Vagina (tissue), 2 donors: ENCODE data around the gene MBP. TPM values are rescaled to one million over a fixed set of nuclear protein-coding genes. Genes with fewer than 3 reads are reported as not detected.

Source experiments
- DNase-seq, 2 donors: peaks; one replicate each; pipeline ENCODE4 v3.0.0-alpha.2; 2017; ENCODE audit errors: extremely low spot score in 2 of 2
- H3K27ac ChIP-seq: fragments of 200-600 bp; sonication (generic); one replicate; pipeline ENCODE4 v1.5.1; 2019
- H3K27me3 ChIP-seq: fragments of 200-600 bp; sonication (generic); one replicate; pipeline ENCODE4 v1.5.1; 2019
- H3K36me3 ChIP-seq, 2 donors: fragments of 200-600 bp; sonication (generic); one replicate each; pipeline ENCODE4 v1.5.1; 2017 to 2019
- H3K4me1 ChIP-seq: fragments of 200-600 bp; sonication (generic); one replicate; pipeline ENCODE4 v1.5.1; 2019
- H3K4me3 ChIP-seq, 2 donors: fragments of 200-600 bp; sonication (generic); 1 replicate in 1 of 2; 2 replicates in 1 of 2; pipeline ENCODE4 v1.5.1; 2016 to 2019
- H3K9me3 ChIP-seq: fragments of 200-600 bp; sonication (generic); one replicate; pipeline ENCODE4 v1.5.1; 2019
- POLR2A ChIP-seq, 2 donors: fragments of 450-650 bp; IDR thresholded peaks; one replicate each; pipeline ENCODE4 v1.6.1; 2017; ENCODE audit warnings: antibody characterized with exemption in 2 of 2, mild to moderate bottlenecking in 2 of 2, moderate library complexity in 2 of 2
- POLR2AphosphoS5 ChIP-seq, 2 donors: sonication (generic); formaldehyde crosslinking; IDR thresholded peaks; one replicate each; pipeline ENCODE4 v1.9.0; 2017; ENCODE audit warnings: antibody characterized with exemption in 2 of 2, mild to moderate bottlenecking in 2 of 2, low read depth in 1 of 2; ENCODE audit not compliant: insufficient read depth in 1 of 2
- intact Hi-C: fragments of 100-400 bp; cut with DNase I; formaldehyde crosslinking; loops from one replicate; pipeline ENCODE4 v1.15.1; 2023
- total RNA-seq: library from RNA; depleted of rRNA; stranded (reverse); fragments of >200 nt; gene quantifications from one replicate; pipeline ENCODE4 v1.2.3, GENCODE V29; 2016
- TF ChIP-seq, protein P1 (sequence below), 3 experiments: fragments of 450-650 bp in 2 of 3; fragments of 200-600 bp in 1 of 3; sonication (generic) in 1 of 3; IDR thresholded peaks; one replicate each; pipeline ENCODE4 v1.5.1; 2017 to 2019; ENCODE audit warnings: antibody characterized with exemption in 3 of 3, mild to moderate bottlenecking in 2 of 3, moderate library complexity in 2 of 3

Gene MBP
- total RNA-seq, 1 donor from 2014 or later: 33.6 TPM

DNA sequence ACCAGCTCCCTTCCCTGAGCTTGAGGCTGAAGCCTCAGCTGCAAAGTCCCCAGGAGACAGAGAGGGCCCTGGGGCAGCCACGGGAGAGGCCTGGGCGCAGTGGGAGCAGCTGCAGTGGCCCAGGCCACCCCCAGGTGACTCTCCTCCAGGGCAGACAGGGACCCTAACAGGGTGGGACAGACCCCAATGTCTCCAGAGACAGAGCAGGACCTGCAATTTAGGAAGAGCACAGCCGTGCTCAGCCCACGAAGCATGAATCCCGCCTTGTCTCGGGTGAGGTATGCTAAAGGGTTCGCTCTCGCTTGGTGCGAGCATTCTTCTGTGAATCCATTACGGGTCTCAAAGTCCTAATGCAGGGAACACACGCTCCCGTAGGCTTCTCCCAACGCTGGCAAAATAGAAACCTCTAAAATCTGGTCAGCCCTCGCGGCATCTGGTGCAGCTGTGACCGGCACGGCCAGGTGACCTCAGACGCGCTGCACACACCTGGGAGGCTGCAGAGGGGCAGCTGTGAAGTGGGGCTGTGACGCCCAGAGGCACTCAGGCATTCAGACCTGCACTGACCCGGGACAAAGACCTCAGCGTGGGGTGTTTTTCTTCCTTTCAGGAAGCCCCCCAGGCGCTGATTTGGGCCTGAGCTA, 12.6 kb downstream of the MBP start:
- peak; percentile 67 to 79 for DNase-seq
- Histone ChIP-seq H3K4me1 (peaks cover 30% of the 10 kb centered on the region), H3K27me3 (no peaks in the 10 kb centered on the region)

GRCh38 chr18:77119101-77119850, 13.3 kb downstream of the MBP start:
- DNase-seq: peak; percentile 72 to 82
- no peaks in the 10 kb centered on the region for H3K9me3 ChIP-seq
- no peak for TF ChIP-seq POLR2A (IDR thresholded peaks at IDR 0.05)
- H3K4me3 ChIP-seq: no peak overlapping the region
- H3K36me3 ChIP-seq: no peaks in the 10 kb centered on the region
- no peaks in the 10 kb centered on the region for H3K27me3 ChIP-seq
- H3K27ac ChIP-seq: peak overlapping the region; percentile 20
- intact Hi-C loops: no loop called here
- H3K4me1 ChIP-seq: peaks cover 30% of the 10 kb centered on the region

More for the DNA sequence above, 12.6 kb downstream of the MBP start:
- intact Hi-C loops: no loop called here
- Histone ChIP-seq H3K27ac (no peak overlapping the region), H3K9me3 (no peaks in the 10 kb centered on the region), H3K36me3 (no peaks in the 10 kb centered on the region), H3K4me3 (no peak overlapping the region)
- TF ChIP-seq, protein P1, sequence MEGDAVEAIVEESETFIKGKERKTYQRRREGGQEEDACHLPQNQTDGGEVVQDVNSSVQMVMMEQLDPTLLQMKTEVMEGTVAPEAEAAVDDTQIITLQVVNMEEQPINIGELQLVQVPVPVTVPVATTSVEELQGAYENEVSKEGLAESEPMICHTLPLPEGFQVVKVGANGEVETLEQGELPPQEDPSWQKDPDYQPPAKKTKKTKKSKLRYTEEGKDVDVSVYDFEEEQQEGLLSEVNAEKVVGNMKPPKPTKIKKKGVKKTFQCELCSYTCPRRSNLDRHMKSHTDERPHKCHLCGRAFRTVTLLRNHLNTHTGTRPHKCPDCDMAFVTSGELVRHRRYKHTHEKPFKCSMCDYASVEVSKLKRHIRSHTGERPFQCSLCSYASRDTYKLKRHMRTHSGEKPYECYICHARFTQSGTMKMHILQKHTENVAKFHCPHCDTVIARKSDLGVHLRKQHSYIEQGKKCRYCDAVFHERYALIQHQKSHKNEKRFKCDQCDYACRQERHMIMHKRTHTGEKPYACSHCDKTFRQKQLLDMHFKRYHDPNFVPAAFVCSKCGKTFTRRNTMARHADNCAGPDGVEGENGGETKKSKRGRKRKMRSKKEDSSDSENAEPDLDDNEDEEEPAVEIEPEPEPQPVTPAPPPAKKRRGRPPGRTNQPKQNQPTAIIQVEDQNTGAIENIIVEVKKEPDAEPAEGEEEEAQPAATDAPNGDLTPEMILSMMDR (IDR thresholded peaks at IDR 0.05): no peak
- TF ChIP-seq POLR2A (IDR thresholded peaks at IDR 0.05): no peak
- TF ChIP-seq POLR2AphosphoS5 (IDR thresholded peaks at IDR 0.05; ENCODE audit: insufficient read depth in 1 of 2, low read depth in 1 of 2): no peak

GRCh38 chr18:77118256-77119090, 14.1 kb downstream of the MBP start:
- no peak overlapping the region for H3K4me3 ChIP-seq
- intact Hi-C loops: no loop called here
- no peaks in the 10 kb centered on the region for H3K36me3 ChIP-seq
- peak overlapping the region; percentile 20 for H3K27ac ChIP-seq
- H3K27me3 ChIP-seq: no peaks in the 10 kb centered on the region
- no peaks in the 10 kb centered on the region for H3K9me3 ChIP-seq
- TF ChIP-seq POLR2AphosphoS5 (IDR thresholded peaks at IDR 0.05; ENCODE audit: insufficient read depth in 1 of 2, low read depth in 1 of 2): no peak
- no peak for TF ChIP-seq POLR2A (IDR thresholded peaks at IDR 0.05)
- TF ChIP-seq, protein P1 (IDR thresholded peaks at IDR 0.05): no peak
- DNase-seq: peak; percentile 82 to 85
- peaks cover 30% of the 10 kb centered on the region for H3K4me1 ChIP-seq

DNA sequence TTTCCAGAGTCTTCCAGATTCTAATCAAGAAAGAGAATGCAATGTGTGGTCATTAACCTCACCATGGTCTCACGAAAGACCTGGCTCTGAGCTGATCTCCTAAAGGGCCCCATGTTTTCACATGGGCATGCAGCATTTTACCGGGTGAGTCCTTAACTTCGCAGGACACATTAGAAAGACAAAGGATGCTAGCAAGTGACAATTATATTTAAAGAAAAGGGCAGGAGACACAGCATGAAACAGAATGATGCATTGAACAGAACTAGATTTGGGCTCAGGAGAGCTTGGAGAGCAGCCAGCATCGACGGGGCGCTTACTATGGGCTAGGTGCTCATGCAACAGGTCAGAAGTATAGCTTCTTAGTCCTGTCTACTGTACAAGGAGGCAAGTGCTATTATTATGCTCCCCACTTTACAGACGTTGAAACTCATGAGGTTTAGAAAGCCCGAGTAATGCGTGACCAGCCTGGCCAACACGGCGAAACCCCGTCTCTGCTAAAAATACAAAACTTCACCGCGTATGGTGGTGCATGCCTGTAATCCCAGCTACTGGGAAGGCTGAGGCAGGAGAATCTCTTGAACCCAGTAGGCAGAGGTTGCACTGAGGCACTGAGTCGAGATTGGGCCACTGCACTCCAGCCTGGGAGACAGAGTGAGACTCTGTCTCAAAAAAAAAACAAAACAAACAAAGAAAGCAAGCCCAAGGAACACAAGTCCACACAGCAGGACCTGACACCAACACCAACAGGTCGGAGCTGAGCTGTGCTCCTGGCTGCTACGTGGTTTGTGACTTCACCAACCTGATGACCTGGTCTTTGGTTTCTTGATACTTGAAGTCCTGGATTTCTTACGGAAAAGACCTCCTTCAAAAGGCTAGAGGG, 16.1 kb downstream of the MBP start:
- DNase-seq: peak; percentile 72 to 83
- no peaks in the 10 kb centered on the region for H3K27me3 ChIP-seq
- TF ChIP-seq, protein P1 (IDR thresholded peaks at IDR 0.05): no peak
- no peak for TF ChIP-seq POLR2AphosphoS5 (IDR thresholded peaks at IDR 0.05; ENCODE audit: insufficient read depth in 1 of 2, low read depth in 1 of 2)
- TF ChIP-seq POLR2A (IDR thresholded peaks at IDR 0.05): no peak
- no peaks in the 10 kb centered on the region for H3K36me3 ChIP-seq
- peaks cover 43% of the 10 kb centered on the region for H3K4me1 ChIP-seq
- H3K27ac ChIP-seq: peak overlapping the region; percentile 95
- intact Hi-C loops: no loop called here
- no peak overlapping the region for H3K4me3 ChIP-seq
- no peaks in the 10 kb centered on the region for H3K9me3 ChIP-seq
